ENCODE results near the gene C22orf39.

The C22orf39 gene

DNA sequence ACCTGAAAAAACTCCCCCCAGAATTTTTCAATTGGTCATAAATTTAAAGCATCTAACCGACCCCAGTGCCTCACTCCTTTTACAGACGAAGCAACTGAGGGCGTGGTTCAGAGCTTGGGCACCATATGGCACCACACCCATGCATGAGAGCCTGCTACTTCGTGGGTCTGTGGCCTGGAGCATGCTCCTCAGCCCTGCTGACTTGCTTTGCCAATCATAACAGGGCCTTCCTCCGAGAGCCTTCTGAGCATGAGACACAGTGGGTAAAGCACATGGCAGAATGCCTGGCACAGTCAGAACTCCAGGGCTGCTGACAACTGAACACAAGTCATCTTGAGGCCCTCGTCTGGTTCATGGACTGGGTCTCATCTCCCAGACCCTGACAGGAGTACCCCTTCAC, 49.3 kb downstream of the C22orf39 start:
- no peak for DNase-seq (ENCODE audit: low spot score)
- TF ChIP-seq, protein P1, sequence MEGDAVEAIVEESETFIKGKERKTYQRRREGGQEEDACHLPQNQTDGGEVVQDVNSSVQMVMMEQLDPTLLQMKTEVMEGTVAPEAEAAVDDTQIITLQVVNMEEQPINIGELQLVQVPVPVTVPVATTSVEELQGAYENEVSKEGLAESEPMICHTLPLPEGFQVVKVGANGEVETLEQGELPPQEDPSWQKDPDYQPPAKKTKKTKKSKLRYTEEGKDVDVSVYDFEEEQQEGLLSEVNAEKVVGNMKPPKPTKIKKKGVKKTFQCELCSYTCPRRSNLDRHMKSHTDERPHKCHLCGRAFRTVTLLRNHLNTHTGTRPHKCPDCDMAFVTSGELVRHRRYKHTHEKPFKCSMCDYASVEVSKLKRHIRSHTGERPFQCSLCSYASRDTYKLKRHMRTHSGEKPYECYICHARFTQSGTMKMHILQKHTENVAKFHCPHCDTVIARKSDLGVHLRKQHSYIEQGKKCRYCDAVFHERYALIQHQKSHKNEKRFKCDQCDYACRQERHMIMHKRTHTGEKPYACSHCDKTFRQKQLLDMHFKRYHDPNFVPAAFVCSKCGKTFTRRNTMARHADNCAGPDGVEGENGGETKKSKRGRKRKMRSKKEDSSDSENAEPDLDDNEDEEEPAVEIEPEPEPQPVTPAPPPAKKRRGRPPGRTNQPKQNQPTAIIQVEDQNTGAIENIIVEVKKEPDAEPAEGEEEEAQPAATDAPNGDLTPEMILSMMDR (IDR thresholded peaks at IDR 0.05; ENCODE audit: borderline replicate concordance, control extremely low read depth, extremely low read depth, insufficient read depth, missing control alignments) = no peak
- in situ Hi-C loops (cut with MboI; ENCODE audit: low sequenced_read_pairs, unreplicated experiment) = loop anchor here (25.0 kb wide), 2 partner anchors 111 to 411 kb away; partner anchors contain the start of gene CLTCL1

DNA sequence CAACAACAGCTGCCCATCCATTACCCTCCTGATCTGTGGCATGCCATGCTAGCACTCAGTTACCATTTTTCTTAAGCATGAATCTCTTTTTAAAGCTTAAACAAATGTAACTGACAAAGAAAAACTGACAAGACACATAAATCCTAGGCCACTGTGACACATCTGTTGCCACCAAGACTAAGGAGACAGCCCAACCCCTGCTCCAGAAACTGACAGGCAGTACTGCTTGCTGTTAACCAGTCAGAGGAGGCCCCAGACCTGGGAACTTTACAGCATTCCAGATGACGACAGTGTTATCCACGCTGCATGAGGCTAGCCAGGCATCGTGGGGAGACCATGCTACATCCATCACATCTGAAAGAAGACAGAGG, 49.8 kb downstream of the C22orf39 start:
- no peak for DNase-seq (ENCODE audit: low spot score)
- TF ChIP-seq, protein P1 (IDR thresholded peaks at IDR 0.05; ENCODE audit: borderline replicate concordance, control extremely low read depth, extremely low read depth, insufficient read depth, missing control alignments) = no peak
- in situ Hi-C loops (cut with MboI; ENCODE audit: low sequenced_read_pairs, unreplicated experiment) = loop anchor here (25.0 kb wide), 2 partner anchors 110 to 410 kb away; partner anchors contain the start of gene CLTCL1

DNA sequence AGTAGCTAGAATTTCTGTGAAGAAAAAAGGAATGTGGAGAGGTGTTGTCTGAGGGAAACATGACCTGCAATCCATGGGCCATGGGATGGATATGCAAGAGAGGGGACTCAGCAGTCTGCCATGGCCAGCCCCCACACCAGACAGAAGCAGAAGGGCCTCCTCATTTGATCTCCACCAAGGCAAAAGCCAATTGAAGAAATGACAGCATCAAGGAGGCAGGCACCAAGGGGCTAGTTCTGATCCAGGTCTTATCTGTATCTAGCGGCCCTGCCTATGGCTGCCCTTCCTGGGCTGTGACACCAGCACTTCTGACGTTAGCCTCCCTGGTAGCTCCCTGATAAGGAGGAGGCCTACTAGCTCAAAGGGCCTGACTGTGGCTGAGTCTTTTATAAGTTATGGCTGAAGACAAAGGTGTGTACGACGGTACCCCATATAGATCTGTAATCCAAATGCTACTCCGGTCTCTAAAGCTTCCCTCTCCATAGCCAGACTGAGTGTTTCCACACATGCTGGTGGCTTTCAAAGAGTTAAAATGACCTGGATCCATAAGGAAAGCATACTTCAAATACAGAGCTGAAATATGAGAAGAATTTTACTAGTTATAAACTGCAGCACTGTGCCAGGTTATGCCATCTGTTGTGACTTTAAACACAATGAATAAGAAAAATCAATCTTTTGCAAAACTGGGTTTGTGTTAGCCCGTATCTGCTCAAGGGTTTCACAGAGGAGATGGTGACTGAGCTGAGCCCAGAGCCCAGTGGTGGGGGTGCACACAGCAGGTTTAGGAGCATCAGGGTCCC, 50.4 kb downstream of the C22orf39 start:
- in situ Hi-C loops (cut with MboI; ENCODE audit: low sequenced_read_pairs, unreplicated experiment) = loop anchor here (25.0 kb wide), 2 partner anchors 110 to 410 kb away; partner anchors contain the start of gene CLTCL1
- no peak for DNase-seq (ENCODE audit: low spot score)
- TF ChIP-seq, protein P1 (IDR thresholded peaks at IDR 0.05; ENCODE audit: borderline replicate concordance, control extremely low read depth, extremely low read depth, insufficient read depth, missing control alignments) = no peak

DNA sequence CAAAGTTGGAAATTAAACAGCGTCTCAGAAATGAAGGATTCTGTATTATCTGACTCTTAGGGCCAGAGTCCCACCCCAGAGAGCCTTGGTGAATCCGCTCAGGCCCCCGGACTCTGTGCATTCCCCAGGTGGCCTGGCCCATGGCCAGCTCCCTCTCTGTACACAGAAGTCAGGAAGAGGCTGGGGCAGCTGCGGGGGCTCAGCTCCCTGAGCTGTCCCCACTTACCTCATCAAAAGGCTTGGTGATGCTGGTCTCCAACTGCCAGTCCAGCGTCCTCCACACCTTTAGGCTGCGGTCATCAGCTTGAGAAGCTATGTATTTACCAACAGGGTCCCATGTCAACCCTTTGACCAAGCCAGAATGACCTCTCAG, 51.0 kb downstream of the C22orf39 start:
- TF ChIP-seq, protein P1 (IDR thresholded peaks at IDR 0.05; ENCODE audit: borderline replicate concordance, control extremely low read depth, extremely low read depth, insufficient read depth, missing control alignments) = no peak
- in situ Hi-C loops (cut with MboI; ENCODE audit: low sequenced_read_pairs, unreplicated experiment) = loop anchor here (25.0 kb wide), 2 partner anchors 109 to 409 kb away; partner anchors contain the start of gene CLTCL1
- no peak for DNase-seq (ENCODE audit: low spot score)

DNA sequence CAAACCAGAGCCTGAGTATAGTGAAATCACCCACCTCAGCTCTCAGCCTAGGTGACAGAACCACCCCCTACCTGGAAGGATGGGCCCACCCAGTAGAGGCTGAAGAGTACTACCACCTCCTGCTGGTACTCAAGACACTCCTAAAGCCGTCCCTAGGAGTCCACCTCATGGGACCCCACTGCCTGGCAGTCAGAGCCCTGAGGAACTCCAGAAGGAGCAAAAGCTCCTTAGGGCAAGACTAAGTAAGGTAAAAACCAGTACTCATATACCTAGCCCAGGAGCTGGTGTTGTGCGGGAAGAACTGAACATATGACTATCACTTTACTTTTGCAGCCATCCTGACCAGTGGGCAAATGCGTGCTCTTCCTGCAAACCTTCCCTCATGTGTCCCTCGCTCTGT, 52.2 kb downstream of the C22orf39 start:
- TF ChIP-seq, protein P1 (IDR thresholded peaks at IDR 0.05; ENCODE audit: borderline replicate concordance, control extremely low read depth, extremely low read depth, insufficient read depth, missing control alignments) = no peak
- no peak for DNase-seq (ENCODE audit: low spot score)
- in situ Hi-C loops (cut with MboI; ENCODE audit: low sequenced_read_pairs, unreplicated experiment) = loop anchor here (25.0 kb wide), 2 partner anchors 108 to 408 kb away; partner anchors contain the start of gene CLTCL1

DNA sequence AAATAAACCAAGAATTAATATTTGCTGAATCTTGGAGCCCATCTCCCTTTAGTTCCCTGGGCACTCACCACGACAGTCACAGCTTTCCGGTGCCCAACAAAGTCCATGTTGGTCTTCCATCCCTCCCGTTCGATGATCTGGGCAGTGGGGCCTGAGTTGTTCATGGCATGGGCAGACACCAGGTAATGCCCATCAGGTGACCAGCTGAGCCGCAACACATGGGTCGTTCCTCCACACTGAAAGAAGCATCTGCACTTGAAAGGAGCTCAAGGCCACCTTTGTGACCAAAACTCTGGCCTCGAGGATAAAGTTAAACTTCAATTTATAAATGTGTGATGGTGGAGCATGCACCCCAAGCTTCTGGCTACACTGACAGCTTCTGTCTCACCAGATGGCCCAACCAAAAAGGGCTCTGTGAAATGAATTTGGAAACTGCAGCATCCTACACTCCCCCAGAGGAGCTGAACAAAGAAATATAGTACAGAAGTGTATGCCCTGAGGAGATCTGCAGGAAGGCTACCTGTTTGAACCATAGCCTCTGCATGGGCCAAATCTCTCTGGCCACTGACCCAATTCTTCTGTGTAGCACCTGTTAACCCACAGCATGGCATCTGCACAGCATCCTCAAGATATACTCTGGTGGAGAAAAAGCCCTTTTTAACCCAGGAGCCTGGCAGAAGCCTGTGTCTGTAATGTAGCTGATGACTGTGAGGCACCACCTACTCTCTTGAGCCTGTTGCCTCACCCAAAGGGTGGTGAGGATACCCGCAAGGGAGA, 53.0 kb downstream of the C22orf39 start:
- TF ChIP-seq, protein P1 (IDR thresholded peaks at IDR 0.05; ENCODE audit: borderline replicate concordance, control extremely low read depth, extremely low read depth, insufficient read depth, missing control alignments) = no peak
- in situ Hi-C loops (cut with MboI; ENCODE audit: low sequenced_read_pairs, unreplicated experiment) = loop anchor here (25.0 kb wide), 2 partner anchors 107 to 407 kb away; partner anchors contain the start of gene CLTCL1
- no peak for DNase-seq (ENCODE audit: low spot score)
